ENCODE results near the gene USP48.
"Not testable (repeated sequence)": the region's sequence is repeated elsewhere in the genome, so short reads cannot be mapped to it uniquely, and the experiment has no call there.

USP48 gene

DNA sequence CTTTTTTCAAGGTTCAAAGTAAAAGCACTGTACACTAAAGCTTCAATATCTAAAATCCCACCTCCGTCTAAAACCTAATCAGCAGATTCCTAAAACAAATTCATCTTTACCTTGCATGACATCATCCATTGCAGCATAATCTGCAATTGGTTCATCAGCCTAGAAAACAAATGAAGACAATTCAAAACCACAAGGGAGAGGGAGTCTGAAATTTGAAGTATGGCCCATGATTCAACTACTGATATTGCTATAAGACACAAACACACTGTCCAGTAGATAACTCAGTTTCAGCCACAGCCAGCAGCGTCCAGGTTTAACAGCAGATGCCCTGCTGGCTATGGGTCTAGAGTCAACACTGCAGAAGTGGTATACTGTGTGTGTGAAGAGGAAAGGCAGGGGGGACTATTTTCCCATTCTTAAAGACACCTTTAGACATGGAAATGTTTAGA is 95.8 kb downstream of the USP48 start:
- no peak for DNase-seq

DNA sequence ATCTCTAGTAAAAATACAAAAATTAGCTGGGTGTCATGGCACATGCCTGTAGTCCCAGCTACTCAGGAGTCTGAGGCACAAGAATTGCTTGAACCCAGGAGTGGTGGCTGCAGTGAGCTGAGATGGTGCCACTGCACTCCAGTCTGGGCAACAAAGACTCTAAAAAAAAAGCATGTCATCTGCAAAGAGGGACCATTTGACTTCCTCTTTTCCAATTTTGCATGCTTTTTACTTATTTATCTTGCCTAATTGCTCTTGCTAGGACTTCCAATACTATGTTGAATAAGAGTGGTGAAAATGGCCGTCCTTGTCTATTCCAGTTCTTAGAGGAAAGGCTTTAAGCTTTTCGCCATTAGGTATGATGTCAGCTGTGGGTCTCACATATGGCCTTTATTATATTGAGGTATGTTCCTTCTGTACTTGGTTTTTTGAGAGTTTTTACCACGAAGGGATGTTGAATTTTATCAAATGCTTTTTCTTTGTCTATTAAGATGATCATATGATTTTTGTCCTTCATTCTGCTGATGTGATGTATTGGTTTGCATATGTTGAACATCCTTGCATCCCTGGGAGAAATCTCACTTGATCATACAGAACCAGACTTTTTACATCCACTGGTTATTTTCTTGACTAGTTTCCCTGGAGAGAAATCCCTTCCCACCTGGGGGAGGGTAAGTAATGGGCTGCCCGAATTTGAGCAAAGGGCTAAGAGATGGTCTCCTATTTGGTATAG is 96.8 kb downstream of the USP48 start:
- no peak for DNase-seq

DNA sequence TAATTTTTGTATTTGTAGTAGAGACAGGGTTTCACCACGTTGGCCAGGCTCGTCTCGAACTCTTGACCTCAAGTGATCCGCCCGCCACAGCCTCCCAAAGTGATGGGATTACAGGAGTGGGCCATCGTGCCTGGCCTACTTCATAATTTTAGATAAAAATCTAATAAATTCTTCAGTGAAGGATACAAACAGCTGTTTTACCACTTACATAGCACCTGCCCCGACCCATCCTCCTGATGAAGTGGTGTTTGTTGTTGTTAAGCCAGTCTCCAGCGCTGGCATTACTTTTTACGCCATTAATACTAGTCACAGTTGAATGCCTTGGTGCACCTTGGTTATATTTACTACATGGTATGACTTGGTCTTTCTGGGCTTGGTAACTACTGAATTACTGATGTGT is 101.5 kb downstream of the USP48 start:
- no peak for DNase-seq

DNA sequence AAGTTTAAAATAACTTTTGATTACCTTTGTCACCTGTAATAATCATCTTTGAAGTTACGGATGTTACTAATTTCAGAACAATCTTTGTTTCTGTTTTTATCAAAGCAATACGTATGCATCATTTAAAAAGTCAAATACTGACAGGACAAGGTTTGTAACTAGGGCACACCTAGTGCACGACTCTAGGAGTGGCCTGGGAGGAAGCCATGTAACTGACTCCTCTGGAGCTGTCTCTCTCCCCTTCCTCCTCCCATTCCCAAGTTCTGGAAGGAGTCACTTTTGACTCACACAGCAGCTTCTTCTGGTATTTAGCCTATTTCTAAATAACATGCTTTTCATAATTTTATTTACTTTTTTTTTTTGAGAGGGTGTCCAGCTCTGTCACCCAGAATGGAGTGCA is 102.0 kb downstream of the USP48 start:
- DNase-seq = no peak

DNA sequence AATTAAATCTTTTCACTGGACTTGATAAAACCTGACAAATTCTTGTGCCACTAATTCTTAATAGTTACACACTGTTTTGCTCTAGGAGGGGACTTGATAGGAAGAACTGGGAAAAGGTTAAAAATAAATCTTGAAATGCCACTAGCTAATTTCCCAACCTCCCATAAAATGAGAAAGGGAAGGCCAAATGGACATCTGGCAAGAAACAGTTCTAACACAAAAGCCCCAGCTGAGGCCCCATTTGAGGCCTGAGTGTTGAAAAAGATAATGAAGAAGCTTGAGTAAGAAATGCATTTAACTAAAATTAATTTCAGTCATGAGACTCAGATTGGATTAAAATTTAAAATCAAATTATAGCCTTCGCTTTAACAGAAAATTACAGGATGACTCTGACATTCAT is 102.6 kb downstream of the USP48 start:
- DNase-seq = no peak

DNA sequence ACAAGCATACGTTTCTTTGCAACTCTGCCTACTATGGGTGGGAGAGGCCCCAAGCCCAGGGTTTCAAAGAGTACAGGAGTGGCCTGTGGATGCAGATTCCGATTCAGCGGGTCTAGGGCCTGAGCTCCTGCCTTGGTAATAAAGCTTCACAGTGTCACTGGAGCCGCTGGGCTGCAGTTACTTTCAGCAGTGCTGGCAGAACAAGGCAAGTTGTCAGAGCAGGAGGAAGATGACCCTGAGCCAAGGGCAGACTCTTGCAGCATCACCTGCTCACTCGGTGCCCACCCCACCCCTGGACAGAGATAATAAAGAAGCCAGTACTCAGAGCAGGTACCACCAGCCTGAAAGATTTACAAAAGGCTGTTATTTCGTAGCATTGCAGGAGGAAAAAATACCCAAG is 105.8 kb downstream of the USP48 start:
- DNase-seq = no peak

DNA sequence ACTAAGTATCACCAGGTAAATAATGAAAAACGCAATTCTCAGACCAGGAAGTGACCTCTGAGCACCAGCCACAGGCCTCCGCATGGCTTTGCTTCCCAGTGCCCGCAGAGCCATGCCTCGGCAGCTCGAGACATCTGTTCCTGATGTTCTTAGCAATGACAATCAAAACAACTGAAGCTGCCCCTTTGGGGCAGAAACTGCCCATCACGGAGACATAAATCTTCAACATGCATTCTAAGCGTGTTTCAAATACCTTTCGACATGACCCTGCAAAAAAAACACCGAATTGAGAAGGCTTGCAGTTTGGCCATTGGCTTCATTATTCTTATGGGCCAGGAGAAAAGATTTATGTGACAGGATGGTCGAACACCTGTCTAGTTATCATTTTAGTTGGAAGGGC is 108.0 kb downstream of the USP48 start:
- DNase-seq = no peak

DNA sequence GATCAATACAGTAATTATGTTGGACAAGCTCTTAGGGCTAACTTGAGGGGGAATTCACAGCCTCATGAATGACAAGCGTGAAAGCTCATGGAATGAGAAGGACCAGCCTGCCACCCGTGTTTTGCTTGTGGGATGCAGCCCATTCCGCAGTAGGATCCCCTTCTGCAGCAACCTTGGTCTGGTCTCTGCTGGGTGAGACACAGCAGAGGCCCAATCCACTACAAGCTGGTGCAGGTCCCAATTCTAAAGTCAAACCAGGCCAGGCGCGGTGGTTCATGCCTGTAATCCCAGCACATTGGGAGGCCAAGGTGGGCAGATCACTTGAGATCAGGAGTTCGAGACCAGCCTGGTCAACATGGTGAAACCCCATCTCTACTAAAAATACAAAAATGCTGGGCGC is 109.1 kb downstream of the USP48 start:
- DNase-seq = not testable (repeated sequence)

DNA sequence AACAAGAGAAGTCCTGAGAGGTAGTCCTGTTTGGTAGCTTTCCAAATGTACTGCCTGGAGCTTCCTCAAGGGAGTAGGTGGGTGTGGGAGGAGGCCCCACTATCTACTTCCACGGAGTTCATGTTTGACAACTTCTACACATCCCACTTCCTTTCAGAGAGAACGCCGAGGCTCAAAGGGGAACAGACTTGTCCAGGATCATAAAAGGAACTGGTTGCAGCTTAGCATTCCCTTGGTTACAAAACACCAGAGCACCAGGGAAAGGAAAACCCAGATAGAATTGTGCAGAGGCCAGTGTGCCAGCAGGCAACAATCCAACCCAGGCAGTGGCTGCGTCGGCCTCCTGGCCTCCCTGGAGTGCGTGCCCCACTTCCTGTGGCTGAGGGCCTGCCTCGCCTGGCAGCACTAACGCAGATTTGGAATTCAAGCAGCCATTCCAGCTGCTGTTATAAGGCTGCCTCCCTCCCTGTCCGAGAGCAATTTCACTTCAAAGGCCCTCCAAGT is 109.6 kb downstream of the USP48 start:
- no peak for DNase-seq

DNA sequence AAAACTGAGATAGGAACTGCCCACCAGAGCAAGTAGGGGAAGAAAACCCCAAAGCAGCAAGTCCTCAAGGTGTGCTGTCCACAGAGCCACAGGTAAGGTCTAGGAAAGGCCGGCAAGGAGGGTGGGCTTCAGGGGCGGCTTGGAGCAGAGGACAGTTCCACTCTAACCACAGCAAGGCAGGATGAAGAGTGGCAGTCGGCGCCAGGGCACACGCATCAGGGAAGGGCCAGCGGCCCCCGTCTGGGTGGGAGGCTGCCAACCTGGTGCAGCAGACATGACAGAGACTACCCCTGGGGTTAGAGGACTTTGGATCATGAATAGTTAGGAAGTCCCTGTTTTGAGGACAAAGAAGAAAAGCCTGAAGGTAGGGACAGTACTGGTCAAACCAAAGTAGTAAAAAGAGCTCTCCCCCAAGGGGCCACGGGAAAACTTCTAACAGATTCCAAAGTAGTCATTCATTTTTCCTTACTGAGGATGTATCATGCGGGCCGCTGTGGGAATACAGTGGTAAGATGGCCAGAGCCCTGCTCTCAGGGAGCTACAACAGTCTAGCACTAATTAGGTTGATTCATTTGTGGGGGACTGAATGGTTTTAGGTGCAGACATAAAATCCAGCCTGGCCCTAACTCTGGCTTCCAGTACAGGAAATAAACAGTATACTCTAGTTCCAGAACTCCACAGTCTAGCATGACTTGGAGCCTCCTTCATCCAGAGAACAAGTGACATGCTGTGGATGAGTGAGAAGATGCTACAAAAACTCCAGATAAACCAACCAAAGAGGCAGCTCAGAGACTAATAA is 110.3 kb downstream of the USP48 start:
- no peak for DNase-seq

DNA sequence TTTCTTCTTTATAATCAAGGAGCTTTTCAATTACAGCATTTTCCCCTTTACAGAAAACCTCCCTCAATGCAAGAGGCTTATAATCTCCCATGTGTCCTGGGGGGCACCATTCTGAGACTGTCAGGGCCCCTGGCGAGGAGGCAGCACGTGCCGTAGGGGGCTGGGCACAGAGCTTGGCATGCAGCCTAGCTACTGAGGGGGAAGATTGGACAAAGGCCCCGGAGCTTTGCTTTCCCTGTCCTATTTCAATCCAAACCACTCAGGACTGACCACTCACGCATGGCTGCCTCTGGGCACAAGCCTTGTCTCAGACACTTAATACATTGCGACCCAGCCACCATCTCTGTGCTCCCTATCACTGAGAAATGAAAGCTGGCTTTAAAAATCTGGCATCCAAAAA is 111.0 kb downstream of the USP48 start:
- DNase-seq = no peak

DNA sequence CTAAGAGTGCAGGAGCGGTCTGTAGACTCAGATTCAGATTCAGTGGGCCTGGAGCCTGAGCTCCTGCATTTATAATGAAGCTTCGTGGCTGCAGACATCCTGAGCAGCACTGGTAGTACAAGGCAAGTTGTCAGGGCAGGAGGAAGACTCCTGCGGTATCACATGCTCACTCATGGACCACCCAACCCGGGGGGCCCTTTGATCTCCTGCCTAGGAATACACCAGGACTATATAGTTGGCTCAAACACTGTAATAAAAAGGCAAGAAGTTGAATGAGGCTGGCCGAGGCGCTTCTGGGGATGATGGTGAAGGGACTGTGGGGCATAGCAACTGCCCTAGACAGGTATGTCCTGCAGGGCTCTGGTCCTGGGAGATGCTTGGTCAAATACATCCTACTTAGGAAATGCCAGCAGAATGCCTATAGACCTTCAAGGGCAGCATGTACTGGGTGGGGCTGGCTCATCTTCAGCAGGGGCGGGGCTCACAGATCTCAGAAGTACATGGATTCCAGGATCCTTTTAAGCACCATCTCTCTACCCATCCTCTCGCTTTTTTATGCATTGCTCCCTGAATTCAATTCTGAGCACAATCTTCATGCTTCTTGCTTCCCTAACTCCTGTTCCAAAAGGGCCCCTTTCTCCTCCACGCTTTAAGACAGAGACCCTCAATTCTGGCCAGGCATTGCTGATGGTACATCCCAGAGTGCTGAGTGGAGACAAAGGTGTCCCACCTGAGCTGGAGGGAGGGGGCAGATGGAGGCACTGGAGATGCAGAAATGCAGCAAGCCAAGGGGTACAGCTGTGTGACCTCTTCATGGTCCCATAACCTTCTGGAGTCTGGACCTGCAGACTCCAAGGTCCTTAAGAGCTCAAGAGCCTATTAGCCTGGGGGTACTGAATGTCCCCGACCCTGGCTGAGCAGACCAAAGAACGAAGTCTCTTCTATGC is 111.7 kb downstream of the USP48 start:
- DNase-seq = no peak

DNA sequence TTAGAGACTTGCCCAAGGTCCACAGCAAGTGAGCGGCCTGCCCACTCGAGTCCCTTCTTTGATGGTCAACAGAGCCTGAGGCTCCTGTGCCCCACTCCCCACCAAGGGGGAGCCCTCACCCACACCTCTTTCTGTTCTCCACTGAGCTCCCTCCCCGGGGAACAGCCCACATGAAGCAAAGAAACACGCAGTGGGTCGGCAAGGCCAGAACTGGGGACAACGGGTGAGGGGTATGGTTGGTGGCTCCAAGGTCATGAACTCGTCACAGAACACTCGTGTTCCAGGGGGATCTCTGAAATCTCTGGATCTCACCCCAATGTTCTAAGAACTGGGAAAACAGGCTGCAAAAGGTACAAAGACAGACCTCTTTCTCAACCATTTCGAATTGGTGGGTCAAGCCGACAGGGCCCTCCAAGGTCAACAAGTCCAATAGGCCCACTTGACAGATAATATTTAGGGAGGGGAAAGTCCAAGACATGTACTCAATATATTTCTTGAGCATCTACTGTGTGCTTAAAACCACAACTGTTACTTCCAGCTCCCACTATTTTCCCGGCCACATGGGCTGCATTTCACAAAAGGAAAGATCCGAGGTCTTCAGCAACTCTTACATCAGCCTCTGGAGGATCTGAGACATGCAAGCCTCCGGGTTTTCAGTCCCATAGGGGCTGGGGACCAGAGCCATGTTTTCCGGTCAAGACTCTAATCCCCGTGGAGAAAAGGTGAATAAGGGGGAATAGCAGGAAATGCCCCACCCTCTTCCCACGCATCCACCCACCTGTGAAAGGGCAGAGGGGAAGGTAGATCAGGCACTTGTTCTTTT is 112.7 kb downstream of the USP48 start:
- DNase-seq = no peak

DNA sequence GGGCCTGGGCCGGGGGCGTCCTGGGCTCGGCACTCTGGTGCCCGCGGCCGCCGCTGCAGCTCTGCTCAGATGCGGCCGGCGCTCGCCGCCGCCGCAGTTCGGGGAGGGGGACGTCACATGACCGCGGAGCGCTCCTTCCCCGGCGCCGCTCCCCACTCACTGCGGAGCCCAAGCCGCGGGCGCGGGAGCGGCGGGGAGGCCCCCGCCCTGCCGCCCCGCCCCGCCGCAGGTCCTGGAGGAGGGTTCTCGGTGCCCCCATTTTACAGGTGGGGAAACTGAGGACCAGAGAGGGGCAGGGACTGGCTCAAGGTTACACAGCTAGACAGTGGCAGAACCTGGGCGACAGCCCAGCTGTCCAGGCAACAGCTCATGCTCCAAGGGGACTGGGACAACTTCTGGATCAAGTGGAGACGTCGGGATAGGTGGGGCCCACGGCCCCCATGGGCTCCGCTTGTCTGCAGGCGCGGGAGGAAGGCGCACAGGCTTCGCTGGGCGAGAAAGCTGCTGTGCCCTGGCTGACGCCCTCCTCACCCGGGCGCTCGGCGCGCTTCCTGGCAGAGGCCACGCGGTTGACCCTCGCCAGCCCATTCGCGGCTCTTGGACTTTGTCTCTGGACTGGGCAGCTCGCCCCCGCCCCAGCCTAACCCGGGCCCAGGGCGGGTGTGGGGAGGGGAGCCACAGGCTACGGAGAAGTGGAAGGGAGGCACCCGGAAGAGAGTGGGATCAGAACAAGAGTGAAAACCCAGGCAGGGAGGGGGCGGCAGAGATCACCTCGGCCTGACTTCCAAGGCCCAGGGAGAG is 113.5 kb downstream of the USP48 start, which contains the start of gene RAP1GAP:
RAP1GAP (minus strand) TSS at position 100 of the 801 bp plus-strand sequence. CDS start 49,325 bp downstream, outside the sequence.
- DNase-seq = no peak

DNA sequence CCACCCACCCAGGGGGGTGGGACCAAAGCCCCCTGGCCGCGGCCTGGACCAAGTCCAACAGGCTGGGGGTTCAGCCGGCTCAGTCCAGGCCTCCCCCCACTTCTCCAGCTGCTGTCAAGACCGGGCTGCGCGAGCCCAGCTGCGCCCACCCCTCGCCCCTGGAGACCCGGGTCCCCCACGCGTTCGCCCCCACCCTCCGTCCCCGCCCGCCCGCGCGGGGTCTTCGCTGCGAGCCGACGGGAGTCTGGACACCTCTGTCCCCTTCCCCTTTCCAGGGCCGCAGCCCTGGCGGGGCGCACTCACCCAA is 114.0 kb downstream of the USP48 start:
- DNase-seq = no peak

DNA sequence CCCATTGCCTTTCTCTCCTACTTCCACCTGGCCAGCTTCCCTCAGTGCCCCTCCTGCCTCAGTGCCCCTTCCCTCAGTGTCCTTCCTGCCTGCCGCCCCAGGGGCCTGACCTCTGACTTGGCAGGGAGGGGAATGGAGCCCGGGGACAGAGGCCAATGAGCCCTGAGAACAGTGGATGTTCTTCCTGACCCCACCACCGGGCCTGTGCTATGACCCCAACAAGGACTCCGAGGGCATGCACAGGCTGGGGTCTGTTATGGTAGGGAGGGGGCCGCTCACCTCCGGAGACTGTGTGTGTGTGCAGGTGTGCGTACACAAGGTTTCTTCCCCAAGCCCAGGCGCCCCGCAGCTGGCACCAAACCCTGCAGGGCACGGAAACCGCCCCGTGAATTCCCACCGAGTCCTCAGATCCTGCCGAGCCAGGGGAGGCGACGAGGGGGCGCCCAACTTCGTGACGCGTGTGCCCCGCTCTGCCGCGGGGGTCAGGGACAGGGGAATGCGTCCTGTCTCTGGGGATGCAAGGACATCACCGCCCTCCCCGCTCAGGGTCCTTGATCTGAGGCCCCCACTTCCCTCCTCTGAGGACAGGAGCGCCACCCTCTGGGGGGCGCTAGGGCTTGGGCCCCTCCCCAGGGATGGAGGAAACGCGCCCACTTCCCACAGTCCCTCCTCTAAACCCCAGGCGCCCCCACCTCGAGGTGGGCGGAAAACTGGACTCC is 114.6 kb downstream of the USP48 start:
- DNase-seq = no peak

DNA sequence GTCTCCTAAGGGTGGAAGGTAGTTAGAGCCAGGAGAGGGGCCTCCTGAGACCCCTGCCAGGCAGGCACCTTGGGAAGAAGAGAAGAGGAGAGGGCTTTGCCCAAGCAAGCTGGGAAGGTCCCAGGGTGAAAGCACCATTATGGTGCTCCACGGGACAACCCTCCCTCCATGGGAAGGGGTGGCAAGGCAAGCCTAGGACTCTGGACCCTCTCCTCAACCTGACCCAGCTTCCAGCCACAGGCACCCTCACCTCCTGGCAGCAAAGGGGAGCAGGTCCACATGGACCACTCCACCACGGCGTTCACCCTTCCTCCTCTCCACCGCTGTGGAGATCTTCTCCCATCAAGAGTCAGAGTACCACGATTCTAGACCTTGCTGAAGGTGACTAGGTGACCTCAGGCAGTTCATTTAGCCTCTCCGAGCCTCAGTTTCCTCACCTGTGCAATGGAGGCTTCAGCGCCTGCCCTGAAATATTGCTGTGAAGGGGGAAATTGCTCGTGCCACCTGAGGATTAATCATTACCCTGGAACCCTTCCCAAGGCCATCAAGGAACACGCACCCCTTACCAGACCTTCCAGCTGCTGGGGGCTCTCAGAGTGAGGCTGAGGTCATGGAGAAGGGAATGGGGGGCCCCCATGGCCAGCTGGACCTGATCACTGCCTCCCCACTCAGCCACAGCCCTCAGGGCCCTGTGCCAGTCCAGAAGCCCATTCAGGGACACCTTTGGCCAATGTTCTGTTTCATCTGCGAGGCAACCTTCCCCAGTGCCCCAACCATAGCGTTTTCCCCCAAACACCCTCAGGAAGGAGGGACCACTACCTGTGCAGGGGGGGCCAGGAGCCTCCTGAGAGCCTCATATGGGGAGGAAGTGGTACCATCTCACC is 115.4 kb downstream of the USP48 start:
- DNase-seq = no peak

DNA sequence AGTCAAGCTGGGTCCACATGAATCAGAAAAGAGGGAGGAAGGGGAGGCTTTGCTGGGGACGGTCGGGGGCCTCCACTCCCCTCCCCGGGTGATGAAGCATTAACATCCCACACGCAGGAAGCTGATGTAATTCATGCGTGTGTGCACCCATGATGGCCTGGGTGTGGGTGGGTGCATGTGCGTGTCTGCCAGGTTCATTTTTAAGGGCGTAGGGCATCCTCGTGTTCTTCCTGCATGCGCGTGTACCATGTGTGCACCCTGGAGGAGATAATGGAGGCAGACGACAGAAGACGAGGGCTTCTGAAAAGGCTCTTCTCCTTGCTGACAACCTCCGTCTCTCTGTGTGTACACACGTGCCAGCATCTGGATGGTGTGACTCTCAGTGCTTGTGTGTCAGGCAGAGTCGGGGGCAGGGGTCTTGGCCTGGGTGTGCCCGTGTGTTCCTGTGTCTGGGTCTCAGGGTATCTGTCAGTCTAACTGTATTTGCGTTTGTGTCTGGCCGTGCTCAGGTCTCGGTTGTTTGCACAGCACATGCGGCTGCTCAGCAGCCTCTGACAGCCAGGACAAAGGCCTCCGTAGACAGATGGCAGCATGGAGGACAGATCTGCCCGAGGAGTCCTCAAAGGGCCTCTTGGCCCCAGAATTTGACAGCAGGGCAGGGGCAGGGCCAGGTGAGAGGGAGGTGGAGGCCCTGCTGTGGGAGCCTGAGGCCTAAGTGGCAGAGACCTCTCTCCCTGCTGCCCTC is 116.2 kb downstream of the USP48 start:
- DNase-seq = no peak
